Right atrium auricular region (tissue), 2 donors: ENCODE results near the gene XCR1. TPM values are rescaled to one million over a fixed set of nuclear protein-coding genes. Genes with fewer than 3 reads are reported as not detected.
A peak's percentile ranks its signal among the peaks of the same experiment; 100 is the strongest.
"Not testable (repeated sequence)": the region's sequence is repeated elsewhere in the genome, so short reads cannot be mapped to it uniquely, and the experiment has no call there.

Experiments
- DNase-seq: peaks from one replicate; pipeline ENCODE4 v3.0.0-alpha.2; 2019; ENCODE audit warnings: low spot score
- H3K27ac ChIP-seq, 2 donors: fragments of 200-600 bp; sonication (generic); 1 replicate in 1 of 2; 2 replicates in 1 of 2; pipeline ENCODE4 v1.5.1; 2016 to 2019
- H3K27me3 ChIP-seq, 2 donors: fragments of 200-600 bp; sonication (generic); one replicate each; pipeline versions ENCODE4 v1.5.1 to v1.6.0; 2017 to 2019
- H3K36me3 ChIP-seq: fragments of 200-600 bp; sonication (generic); one replicate; pipeline ENCODE4 v1.5.1; 2016
- H3K4me1 ChIP-seq, 2 donors: fragments of 200-600 bp; sonication (generic); one replicate each; pipeline versions ENCODE4 v1.5.1 to v1.6.0; 2017 to 2019
- H3K4me3 ChIP-seq, 2 donors: fragments of 200-600 bp; sonication (generic); 1 replicate in 1 of 2; 2 replicates in 1 of 2; pipeline ENCODE4 v1.5.1; 2017 to 2019; ENCODE audit warnings: mild to moderate bottlenecking in 1 of 2, moderate library complexity in 1 of 2
- H3K9me3 ChIP-seq, 2 donors: fragments of 200-600 bp; sonication (generic); one replicate each; pipeline ENCODE4 v1.5.1; 2019
- total RNA-seq, 2 donors: library from RNA; depleted of rRNA; stranded (reverse); fragments of >200 nt; gene quantifications; one replicate each; pipeline ENCODE4 v1.1.0, GENCODE V29; 2016
- TF ChIP-seq, protein P1 (sequence below), 2 donors: fragments of 200-600 bp; sonication (generic); IDR thresholded peaks; one replicate each; pipeline ENCODE4 v1.5.1; 2019; ENCODE audit warnings: antibody characterized with exemption in 2 of 2

Gene XCR1
- total RNA-seq, 2 donors from 2014 or later, result not detected

DNA sequence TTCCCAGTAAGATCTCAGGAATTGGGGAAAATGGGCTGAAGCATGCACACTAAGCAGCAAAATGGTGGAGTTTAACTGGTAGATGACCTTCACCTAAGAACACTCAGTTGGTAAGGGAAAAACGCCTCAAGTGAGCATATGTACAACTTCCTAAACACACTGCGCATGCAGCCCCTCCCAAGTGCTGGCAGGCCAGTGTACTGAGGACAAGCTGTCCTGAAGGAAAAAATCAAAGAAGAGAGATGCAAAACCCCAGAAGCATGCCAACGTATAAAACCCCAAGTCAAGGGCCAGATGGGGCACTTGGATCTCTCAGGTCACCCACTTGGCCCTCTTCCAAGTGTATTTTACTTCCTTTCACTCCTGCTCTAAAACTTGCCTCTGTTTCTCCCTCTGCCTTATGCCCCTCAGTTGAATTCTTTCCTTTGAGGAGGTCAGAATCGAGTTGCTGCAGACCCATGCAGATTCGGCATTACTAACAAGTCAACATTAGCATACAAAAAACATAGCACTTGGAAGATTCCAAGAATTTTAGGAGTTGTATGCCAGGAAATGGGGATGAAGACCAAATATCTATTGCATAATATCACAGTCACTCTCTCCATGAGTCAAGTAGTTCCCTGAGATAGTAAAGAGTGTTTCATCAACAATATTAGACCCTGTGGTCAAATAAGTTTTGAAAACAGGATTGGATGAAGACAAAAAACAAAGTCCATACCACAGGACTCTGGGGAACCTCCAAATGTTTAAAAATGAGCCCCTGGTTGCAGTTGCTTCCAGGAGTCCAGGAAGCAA lies 20.8 kb downstream of the XCR1 start:
- no peaks in the 10 kb centered on the region for H3K36me3 ChIP-seq
- no peaks in the 10 kb centered on the region for H3K9me3 ChIP-seq
- DNase-seq, result no peak
- TF ChIP-seq, protein P1, sequence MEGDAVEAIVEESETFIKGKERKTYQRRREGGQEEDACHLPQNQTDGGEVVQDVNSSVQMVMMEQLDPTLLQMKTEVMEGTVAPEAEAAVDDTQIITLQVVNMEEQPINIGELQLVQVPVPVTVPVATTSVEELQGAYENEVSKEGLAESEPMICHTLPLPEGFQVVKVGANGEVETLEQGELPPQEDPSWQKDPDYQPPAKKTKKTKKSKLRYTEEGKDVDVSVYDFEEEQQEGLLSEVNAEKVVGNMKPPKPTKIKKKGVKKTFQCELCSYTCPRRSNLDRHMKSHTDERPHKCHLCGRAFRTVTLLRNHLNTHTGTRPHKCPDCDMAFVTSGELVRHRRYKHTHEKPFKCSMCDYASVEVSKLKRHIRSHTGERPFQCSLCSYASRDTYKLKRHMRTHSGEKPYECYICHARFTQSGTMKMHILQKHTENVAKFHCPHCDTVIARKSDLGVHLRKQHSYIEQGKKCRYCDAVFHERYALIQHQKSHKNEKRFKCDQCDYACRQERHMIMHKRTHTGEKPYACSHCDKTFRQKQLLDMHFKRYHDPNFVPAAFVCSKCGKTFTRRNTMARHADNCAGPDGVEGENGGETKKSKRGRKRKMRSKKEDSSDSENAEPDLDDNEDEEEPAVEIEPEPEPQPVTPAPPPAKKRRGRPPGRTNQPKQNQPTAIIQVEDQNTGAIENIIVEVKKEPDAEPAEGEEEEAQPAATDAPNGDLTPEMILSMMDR (IDR thresholded peaks at IDR 0.05), result no peak
- H3K4me1 ChIP-seq, result peaks cover 0 to 14% of the 10 kb centered on the region in 2 donors
- no peaks in the 10 kb centered on the region for H3K27me3 ChIP-seq
- no peak overlapping the region for H3K4me3 ChIP-seq
- H3K27ac ChIP-seq, result peak overlapping the region; percentile 26 to 72

DNA sequence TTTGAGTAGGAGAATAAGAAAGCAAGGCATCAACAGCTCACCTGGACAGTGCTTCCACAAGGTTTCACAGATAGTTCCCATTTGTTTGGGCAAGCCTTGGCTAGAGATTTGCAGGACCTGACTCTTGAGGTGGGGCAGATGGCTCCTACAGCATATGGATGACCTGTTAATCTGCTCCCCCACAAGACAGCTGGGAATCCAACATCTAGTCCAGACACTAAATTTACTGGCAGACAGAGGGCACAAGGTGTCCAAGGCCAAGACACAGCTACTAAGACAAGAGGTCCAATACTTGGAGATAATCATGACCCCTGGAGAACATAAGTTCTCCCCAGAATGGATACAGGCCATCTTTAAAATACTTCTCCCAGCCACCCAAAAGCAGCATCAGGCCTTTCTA lies 23.6 kb downstream of the XCR1 start:
- peaks cover 0 to 14% of the 10 kb centered on the region in 2 donors for H3K4me1 ChIP-seq
- H3K27me3 ChIP-seq, H3K36me3 ChIP-seq, H3K9me3 ChIP-seq, H3K27ac ChIP-seq, DNase-seq, H3K4me3 ChIP-seq: not testable (repeated sequence)

DNA sequence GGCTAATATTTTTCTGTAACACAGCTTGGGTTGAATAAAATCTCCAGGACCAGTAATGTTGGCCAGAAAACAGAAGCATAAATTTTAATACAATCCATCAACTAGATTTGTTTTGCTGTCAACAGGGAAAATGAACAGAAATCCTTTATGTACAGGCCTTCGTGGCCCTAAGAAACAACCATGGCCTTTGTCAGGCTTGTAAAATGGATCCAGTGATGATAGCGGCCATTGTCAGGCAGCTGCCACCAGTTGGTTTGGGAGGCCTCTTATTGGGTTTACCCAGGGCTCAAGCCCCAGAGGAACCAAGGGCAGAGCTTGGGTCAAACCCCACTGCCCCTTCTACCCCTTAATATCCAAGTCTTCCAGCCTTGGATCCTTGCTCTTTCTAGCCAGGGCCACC lies 26.1 kb downstream of the XCR1 start:
- no peak overlapping the region for H3K27ac ChIP-seq
- no peaks in the 10 kb centered on the region for H3K36me3 ChIP-seq
- DNase-seq, result no peak
- H3K9me3 ChIP-seq, result no peaks in the 10 kb centered on the region
- H3K4me3 ChIP-seq, result no peak overlapping the region
- peaks cover 0 to 5% of the 10 kb centered on the region in 2 donors for H3K4me1 ChIP-seq
- no peaks in the 10 kb centered on the region for H3K27me3 ChIP-seq
- TF ChIP-seq, protein P1 (IDR thresholded peaks at IDR 0.05), result no peak

DNA sequence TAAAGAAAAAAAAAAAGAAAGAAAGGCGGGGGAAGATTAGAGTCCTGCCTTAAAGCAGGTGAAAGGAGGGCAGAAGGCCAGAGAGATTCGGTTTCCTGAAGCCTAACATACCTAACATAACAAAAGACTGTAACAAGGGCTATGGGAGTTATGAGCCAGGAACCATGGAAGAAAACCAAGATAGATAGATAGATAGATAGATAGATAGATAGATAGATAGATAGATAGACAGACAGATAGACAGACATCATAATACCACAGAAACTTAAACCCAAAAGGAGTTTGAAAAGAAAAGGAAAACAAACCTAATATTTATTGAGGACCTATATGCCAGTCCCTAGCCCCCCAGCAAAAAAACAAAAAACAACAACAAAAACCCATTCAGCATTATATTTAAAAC lies 29.3 kb downstream of the XCR1 start:
- TF ChIP-seq, protein P1 (IDR thresholded peaks at IDR 0.05), result no peak

DNA sequence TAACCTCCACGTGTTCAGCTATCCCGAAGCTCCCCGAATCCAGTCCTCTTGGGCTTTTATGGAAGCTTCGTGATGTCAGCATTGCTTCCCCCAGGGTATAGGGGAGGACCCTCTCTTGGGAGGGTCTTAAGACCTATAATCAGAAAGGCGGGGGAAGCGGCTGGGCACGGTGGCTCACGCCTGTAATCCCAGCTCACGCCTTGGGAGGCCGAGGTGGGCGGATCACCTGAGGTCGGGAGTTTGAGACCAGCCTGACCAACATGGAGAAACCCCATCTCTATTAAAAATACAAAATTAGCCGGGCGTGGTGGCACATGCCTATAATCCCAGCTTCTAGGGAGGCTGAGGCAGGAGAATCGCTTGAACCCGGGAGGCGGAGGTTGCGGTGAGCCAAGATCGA lies 29.8 kb downstream of the XCR1 start:
- DNase-seq, H3K27me3 ChIP-seq, H3K36me3 ChIP-seq, H3K27ac ChIP-seq, H3K4me3 ChIP-seq, H3K9me3 ChIP-seq: not testable (repeated sequence)
- peaks cover 0 to 29% of the 10 kb centered on the region in 2 donors for H3K4me1 ChIP-seq

More for the DNA sequence above, 29.3 kb downstream of the XCR1 start:
- DNase-seq, result no peak
- H3K4me1 ChIP-seq, result peaks cover 0 to 25% of the 10 kb centered on the region in 2 donors
- no peaks in the 10 kb centered on the region for H3K27me3 ChIP-seq
- no peak overlapping the region for H3K27ac ChIP-seq
- no peaks in the 10 kb centered on the region for H3K9me3 ChIP-seq
- H3K4me3 ChIP-seq, result no peak overlapping the region
- no peaks in the 10 kb centered on the region for H3K36me3 ChIP-seq

DNA sequence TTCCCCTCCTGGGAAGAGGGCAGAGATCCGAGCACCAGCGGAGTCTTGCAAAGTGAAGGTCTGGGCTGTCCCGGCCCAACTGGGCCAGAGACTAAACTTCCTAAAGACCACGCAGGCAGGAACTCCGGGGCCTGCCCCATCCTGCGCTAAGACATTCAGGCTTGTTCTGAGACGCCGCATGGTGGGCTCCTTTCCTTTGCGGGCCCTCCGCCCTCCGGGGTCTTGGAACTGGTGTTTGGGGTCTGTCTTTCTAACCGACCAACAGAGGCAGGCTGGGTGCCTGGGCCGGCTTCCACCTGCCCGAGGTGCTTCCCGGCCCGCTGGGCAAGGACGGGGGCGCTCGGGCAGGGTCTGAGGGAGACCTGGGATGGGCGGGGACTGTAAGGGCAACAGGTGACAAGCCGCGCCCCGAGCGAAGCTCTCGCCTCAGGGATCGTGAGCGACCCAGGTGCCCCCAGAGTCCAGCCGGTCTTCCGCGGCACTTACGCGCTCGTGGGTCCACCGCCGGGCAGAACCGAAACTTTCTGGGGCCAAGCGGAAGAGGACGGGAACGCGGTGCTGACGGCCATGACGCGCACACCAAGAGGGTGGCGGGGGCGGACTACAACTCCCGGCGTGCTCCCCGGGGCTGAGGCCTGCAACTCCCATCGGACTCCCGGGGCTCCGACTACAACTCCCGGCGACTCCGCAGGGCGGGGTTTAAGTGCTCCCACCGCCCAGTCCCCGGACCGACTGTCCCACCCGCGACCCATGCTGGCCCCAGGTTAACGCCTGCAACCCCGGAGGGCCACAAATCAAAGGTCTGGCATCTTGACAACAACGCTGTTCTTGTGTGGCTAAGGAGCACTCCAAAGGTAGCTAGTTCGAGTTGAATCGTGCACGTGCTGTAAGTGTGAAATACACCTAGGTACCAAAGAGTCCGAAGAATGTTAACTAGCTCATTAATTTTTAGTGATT lies 31.8 kb downstream of the XCR1 start, which contains the start of gene FYCO1:
Gene FYCO1 (minus strand): TSS at position 589 of the 957 bp plus-strand sequence. CDS start 10,914 bp downstream, outside the sequence.
- TF ChIP-seq, protein P1 (IDR thresholded peaks at IDR 0.05), result no peak
- no peaks in the 10 kb centered on the region for H3K27me3 ChIP-seq
- peak; percentile 96 for DNase-seq
- H3K27ac ChIP-seq, result peak within 1 kb of the TSS; percentile 98
- H3K4me1 ChIP-seq, result peaks cover 0 to 49% of the 10 kb centered on the region in 2 donors
- no peaks in the 10 kb centered on the region for H3K9me3 ChIP-seq
- no peaks in the 10 kb centered on the region for H3K36me3 ChIP-seq
- H3K4me3 ChIP-seq, result peak within 1 kb of the TSS; percentile 90 to 92
